GM08714 (cell line): ENCODE results near the gene LSM6.

Experiments
- H3K4me3 ChIP-seq: fragments of 200-500 bp; sonication (Bioruptor generic); 2 replicates; pipeline ENCODE4 v1.5.1; 2014; ENCODE audit warnings: mild to moderate bottlenecking, low read length, inconsistent platforms
- ZNF274 ChIP-seq: IDR thresholded peaks from 2 replicates; pipeline ENCODE4 v1.6.1; 2012; ENCODE audit warnings: mild to moderate bottlenecking, low read depth, low read length

Gene LSM6

DNA sequence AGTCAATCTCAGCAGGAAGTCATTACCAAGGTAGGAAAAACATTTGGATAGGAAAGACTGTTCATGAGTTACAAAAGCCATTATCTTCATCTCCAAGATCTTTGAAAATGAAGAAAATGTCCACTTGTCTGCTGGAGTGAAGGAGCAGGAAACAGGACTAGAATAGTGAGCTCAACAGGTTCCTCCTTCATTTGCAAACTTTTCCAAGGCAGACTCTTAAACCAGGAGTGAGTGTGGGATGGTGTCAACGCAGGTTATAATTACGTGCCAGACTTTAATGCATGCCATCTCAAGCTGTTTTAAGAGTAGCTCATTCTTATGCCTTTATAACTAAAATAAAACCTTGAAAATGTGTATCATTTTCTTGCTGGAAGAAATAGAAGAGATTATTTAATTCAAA is 35.4 kb downstream of the LSM6 start:
- no peak overlapping the region for H3K4me3 ChIP-seq
- no peak for TF ChIP-seq ZNF274

DNA sequence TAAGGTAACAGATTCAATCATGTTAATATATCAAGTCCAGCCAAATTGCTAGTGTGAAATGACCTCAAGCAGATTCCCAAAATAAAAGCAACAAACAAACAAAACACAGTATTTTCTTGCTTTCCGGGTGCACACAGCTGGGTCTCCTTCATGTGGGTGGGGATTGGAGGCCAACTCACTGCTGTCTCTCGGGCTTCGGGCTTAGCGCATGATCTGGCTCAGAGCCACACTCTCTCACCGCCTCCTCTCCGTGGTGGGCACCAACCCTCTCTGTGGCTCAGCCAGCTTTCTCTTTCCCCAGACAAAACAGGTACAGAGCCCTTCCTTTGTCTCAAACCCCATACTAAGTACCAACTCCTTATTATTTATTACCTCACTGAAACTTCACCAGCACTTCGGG is 35.9 kb downstream of the LSM6 start:
- no peak overlapping the region for H3K4me3 ChIP-seq
- TF ChIP-seq ZNF274: no peak

DNA sequence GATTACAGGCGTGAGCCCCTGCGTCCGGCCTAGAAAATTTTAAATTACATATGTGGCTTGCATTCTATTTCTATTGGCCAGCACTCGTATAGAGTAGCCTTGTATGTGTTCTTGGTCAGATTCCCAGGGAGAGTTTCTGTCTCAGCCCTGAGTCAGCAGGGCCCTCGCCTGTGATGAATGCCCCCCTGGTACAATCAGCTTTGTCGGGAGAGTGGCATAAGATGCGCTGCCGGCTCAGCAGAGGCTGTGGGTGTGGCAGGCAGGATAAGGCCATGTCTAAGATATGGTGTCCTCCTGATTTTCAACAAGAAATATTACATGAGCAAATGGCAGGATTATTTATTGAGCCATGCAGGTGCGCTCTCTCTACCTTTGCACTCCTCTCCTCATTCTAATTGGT is 37.3 kb downstream of the LSM6 start:
- TF ChIP-seq ZNF274: no peak
- H3K4me3 ChIP-seq: no peak overlapping the region

DNA sequence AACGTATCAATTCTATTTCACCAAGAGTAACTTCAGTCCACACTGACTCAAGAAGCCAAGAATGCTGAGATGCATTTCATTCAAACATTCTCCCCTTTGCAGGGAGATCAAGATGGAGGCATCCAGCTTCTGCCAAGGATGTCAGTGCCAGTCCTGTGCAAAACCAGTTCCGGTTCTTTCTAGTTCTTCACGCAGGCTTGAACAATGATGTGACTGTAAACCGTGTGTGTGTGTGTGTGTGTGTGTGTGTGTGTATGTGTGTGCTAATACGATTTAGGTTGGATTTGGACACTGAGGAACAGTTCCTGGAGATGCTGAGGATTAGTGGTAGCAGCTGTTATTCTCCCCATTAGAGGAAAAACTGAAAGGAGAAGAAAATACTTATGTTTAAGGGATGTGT is 38.7 kb downstream of the LSM6 start, which contains the start of gene REELD1:
TSS of gene REELD1 (plus strand) at position 301 of the 400 bp plus-strand sequence. CDS start 2,415 bp downstream, outside the sequence.
- H3K4me3 ChIP-seq: no peak within 1 kb of the TSS
- TF ChIP-seq ZNF274: no peak

DNA sequence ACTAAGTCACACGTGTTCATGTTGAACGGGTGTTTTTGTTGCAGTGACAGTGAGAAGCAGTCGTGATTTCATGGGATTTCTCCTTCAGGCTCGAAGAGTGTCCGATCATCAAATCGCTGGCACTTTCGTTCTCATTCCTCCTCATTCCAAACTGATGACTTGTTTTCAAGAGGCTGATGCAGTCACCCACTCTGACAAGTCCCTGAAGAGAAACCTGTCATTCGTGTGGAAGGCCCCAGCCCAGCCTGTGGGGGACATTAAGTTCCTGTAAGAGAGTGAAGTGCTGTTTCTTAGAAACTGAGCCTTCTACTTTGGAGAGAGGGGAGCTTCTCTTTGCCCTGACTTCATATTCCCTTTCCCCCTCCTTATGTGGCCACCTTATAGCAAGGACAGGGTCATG is 46.8 kb downstream of the LSM6 start:
- no peak overlapping the region for H3K4me3 ChIP-seq
- TF ChIP-seq ZNF274: no peak

DNA sequence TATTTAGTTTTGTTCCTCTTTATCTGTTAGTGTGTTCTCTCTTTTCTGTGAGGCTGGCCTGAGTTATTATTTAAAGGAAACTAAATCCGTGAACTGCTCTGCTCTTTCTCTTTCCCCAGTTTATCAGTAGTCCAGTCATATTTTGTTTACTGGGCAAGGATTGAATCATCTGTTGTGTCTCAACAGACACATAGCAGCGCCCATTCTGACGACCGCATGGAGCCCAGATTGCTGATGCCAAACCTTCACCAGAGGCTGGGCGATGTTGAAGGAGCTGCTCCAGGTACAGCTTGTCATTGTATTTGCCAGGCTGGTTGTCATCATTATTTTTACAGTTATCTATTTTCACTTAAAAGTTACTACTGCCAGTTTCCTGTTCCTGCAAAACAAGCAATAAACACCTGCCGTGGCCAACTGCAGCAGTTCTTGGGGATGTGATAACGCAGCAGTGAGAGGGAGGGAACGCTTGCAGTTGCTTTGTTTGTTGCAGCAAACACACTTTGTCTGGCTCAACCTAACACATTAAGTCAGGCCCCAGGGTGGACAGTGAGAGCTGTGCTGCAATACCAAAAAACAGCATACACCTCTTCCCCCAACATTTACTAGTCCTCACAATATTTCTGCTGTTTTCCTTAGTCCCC is 48.9 kb downstream of the LSM6 start:
- TF ChIP-seq ZNF274: no peak
- no peak overlapping the region for H3K4me3 ChIP-seq

DNA sequence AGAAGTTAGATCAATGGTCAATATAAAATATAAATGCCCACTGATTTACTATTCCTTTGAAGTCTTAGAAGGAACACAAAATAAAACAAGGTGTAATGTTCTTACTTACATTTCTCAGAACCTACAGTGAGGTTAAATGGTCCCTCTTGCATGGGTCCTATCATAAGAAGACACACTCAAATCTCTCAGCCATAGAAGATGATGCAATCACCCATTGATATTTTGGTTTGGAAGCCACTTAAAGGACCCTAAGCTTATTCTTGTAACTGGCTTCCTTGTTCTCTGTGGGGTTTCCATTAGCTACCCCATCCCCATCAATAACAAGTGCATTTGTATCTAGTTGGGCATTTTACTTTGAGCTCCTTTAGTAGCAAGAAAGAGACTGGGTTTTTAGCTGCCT is 53.9 kb downstream of the LSM6 start:
- no peak for TF ChIP-seq ZNF274
- H3K4me3 ChIP-seq: no peak overlapping the region

DNA sequence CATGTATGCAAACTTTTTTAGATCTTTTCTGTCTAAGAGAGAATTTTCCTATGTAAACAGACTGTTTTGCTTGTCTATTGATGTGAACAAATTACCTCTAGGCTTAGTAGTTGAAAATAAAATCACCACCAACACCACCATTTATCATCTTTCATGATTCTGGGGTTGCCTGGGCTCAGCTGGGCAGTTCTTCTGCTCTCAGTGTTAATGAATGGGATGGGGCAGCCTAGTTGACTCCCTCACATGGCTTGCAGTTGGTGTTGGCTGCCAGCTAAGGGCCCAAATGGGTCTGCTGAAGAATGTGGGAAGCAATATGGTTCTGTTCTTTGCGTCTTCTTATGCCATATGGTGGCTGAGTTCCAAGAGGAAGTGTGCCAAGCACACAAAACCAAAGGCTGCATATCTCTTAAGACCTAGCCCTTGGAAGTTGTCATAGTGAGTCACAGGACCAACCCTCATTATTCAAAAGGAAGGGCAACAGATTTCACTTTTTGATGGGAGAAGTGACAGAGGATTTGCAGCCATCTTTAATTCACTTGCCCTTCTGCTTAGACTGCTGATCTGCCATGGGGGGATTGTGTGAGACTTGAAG is 56.7 kb downstream of the LSM6 start:
- TF ChIP-seq ZNF274: no peak
- H3K4me3 ChIP-seq: no peak overlapping the region

DNA sequence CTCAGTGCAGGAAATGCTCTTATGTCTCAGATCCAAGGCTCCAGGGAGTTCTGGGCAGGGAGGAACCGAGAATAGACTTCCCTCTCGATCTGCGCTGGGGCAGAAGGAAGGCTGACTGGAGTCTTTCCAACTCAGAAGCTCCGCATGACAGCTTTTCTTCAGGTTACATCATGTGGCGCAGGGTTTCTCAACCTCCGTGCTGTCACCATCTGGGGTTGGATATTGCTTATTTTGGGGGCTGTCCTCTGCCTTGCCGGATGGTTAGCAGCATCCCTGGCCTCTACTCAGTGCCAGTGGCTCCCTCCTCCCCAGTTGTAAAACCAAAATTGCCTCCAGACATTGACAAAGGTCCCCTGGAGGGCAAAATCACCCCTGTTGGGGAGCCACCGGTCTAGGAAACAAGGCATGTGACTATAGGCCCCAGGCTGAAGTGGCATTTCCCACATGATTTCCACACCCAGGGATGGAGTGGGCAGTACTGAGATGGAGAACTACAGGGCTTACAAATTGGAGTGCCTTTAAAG is 60.2 kb downstream of the LSM6 start:
- H3K4me3 ChIP-seq: no peak overlapping the region
- no peak for TF ChIP-seq ZNF274

DNA sequence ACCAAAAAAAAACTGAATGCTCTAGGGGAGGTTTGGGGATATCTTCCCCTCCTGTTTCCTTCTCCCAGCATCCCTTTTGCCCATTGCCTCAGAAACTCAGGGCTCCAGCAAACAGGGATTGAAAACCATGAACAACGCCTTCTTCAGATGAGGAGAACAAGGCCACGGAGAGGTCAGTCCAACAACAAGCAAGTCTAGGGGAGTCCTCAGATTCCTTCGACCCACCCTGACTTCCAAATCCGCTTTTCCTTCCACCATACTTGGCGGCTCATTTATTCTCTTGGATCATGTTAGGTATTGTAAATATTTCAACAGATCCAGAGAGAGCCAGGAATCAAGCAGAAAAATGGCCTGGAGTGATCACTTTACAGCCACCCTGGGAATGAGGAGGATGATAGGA is 60.7 kb downstream of the LSM6 start:
- TF ChIP-seq ZNF274: no peak
- H3K4me3 ChIP-seq: no peak overlapping the region

DNA sequence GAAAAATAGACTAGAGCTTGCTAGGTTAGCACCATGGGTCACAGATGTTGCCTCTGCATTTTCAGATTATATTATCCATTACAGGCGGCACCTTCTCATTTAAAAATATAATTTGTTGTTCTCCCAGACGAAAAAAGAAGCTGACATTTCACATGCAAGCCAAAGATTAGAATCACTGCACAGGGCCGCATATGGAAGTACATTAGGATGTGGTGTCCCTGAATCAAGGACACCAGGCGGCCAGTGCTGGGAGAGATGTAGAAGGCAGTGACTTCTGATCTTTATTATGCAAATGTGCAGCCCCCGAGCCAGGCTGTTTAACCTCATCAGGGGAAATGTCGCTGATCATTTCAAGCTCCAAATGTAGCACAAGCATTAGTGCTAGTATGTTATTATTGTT is 61.6 kb downstream of the LSM6 start:
- no peak overlapping the region for H3K4me3 ChIP-seq
- no peak for TF ChIP-seq ZNF274

DNA sequence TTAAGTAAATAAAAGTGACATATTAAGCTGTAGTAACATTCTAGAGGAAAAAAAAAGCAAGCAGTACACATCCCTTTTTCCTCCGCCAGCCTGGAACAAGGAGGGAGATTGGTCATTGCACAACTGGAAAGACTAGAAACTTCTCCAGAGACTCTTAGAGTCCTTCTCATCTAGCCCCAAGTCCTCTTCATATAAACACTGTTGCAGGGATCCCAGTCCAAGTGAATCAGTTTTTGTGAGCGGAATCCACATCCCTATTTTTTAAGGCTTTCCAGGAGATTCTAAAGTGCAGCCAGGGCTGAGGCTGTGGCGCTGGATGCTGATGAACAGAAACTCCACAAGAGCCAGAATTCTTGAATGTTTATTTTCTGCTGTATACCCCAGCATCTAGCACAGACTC is 62.6 kb downstream of the LSM6 start:
- no peak for TF ChIP-seq ZNF274
- H3K4me3 ChIP-seq: no peak overlapping the region
